ENCODE results near the gene SPOCK1. TPM values are rescaled to one million over a fixed set of nuclear protein-coding genes. Genes with fewer than 3 reads are reported as not detected.

Gene SPOCK1
- total and polyA plus RNA-seq, 10 donors = 0.50 to 17.0 (median 6.6) TPM

DNA sequence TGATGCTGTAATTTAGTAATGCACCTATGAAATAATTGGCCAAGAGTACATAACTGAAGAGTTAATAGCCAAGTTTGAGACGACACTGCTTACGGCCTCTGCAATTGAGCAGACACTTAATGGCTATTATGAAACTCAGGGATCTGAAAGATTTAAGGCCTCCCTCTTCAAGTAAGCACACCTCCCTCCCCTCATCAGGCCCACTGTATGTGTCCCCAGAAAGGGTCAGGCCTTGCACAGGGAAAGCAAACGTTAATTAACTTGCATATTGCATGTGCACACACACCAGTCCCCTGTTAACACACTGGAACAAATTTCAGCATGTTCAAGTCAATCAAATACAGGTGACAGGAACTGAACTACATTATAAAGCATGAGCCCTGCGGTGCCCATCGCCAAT lies 163.6 kb downstream of the SPOCK1 start:
- TF ChIP-seq, protein P1, sequence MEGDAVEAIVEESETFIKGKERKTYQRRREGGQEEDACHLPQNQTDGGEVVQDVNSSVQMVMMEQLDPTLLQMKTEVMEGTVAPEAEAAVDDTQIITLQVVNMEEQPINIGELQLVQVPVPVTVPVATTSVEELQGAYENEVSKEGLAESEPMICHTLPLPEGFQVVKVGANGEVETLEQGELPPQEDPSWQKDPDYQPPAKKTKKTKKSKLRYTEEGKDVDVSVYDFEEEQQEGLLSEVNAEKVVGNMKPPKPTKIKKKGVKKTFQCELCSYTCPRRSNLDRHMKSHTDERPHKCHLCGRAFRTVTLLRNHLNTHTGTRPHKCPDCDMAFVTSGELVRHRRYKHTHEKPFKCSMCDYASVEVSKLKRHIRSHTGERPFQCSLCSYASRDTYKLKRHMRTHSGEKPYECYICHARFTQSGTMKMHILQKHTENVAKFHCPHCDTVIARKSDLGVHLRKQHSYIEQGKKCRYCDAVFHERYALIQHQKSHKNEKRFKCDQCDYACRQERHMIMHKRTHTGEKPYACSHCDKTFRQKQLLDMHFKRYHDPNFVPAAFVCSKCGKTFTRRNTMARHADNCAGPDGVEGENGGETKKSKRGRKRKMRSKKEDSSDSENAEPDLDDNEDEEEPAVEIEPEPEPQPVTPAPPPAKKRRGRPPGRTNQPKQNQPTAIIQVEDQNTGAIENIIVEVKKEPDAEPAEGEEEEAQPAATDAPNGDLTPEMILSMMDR (IDR thresholded peaks at IDR 0.05 in 8 of 11, conservative IDR thresholded peaks at IDR 0.05 in 3 of 11) = no peak
- TF ChIP-seq POLR2A (IDR thresholded peaks at IDR 0.05) = no peak
- TF ChIP-seq POLR2AphosphoS5 (IDR thresholded peaks at IDR 0.05) = no peak
- H3K27ac ChIP-seq = no peak overlapping the region
- no peaks in the 10 kb centered on the region for H3K36me3 ChIP-seq
- DNase-seq = no peak
- H3K9me3 ChIP-seq = no peaks in the 10 kb centered on the region
- no peak overlapping the region for H3K4me3 ChIP-seq
- H3K27me3 ChIP-seq (replicated peaks in 1 of 7) = no peaks in the 10 kb centered on the region
- intact Hi-C loops (cut with DNase I; ENCODE audit: low total_unique reads) = no loop called here
- H3K4me1 ChIP-seq = no peaks in the 10 kb centered on the region
- WGBS, 5 donors = 80 to 90% (median 83%) methylated on average over 5 of the region's 5 CpGs

DNA sequence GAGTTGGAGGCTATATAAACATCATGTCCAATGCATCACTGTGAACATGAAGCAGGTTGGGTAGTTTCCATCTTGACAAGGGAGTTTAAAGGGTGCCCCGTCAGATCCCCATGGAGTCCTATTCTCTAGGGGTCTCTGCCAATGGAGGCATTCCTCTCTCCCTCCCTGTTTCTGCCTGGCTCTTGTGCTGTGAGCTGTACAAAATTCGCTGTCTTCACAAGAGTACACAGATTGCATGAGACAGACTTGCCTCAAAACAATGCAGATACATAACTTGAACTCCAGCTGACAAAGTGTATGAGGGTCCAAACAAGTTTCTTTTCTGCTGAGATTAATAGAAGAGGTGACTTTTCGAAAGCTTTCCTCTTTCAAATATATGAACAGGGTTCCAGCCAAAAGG lies 165.2 kb downstream of the SPOCK1 start:
- Histone ChIP-seq H3K27me3 (replicated peaks in 1 of 7) (no peaks in the 10 kb centered on the region), H3K4me3 (no peak overlapping the region), H3K27ac (no peak overlapping the region), H3K4me1 (no peaks in the 10 kb centered on the region), H3K36me3 (no peaks in the 10 kb centered on the region), H3K9me3 (no peaks in the 10 kb centered on the region)
- DNase-seq = no peak
- WGBS, 5 donors = 70 to 88% (median 79%) methylated on average over 3 of the region's 3 CpGs
- intact Hi-C loops (cut with DNase I; ENCODE audit: low total_unique reads) = no loop called here
- TF ChIP-seq POLR2AphosphoS5 (IDR thresholded peaks at IDR 0.05) (no peak), POLR2A (IDR thresholded peaks at IDR 0.05) (no peak)
- TF ChIP-seq, protein P1 (IDR thresholded peaks at IDR 0.05 in 8 of 11, conservative IDR thresholded peaks at IDR 0.05 in 3 of 11) = no peak

DNA sequence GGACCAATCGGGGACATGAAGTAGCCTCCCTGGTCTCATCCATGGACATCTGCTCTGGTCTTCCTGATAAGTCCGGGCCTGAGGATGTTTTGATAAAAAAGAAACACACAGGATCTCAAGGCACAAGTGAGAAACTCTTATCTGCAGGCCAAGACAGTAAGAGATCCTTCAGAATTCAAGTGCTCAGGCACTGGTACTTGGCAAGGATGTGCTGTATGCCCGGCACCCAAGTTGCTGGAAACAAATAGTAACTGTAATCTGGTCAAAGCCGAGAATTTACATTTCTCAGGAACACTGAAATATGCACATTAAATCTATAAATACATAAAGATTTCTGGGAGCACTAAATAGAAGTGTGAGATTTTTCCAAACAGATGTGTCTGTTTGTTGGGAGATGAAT lies 165.7 kb downstream of the SPOCK1 start:
- no peak for DNase-seq
- intact Hi-C loops (cut with DNase I; ENCODE audit: low total_unique reads) = no loop called here
- Histone ChIP-seq H3K36me3 (no peaks in the 10 kb centered on the region), H3K4me1 (no peaks in the 10 kb centered on the region), H3K4me3 (no peak overlapping the region), H3K27me3 (replicated peaks in 1 of 7) (no peaks in the 10 kb centered on the region), H3K27ac (no peak overlapping the region), H3K9me3 (no peaks in the 10 kb centered on the region)
- TF ChIP-seq POLR2AphosphoS5 (IDR thresholded peaks at IDR 0.05) (no peak), POLR2A (IDR thresholded peaks at IDR 0.05) (no peak)
- TF ChIP-seq, protein P1 (IDR thresholded peaks at IDR 0.05 in 8 of 11, conservative IDR thresholded peaks at IDR 0.05 in 3 of 11) = no peak
- WGBS, 5 donors = 75 to 84% (median 82%) methylated on average over 4 of the region's 4 CpGs

DNA sequence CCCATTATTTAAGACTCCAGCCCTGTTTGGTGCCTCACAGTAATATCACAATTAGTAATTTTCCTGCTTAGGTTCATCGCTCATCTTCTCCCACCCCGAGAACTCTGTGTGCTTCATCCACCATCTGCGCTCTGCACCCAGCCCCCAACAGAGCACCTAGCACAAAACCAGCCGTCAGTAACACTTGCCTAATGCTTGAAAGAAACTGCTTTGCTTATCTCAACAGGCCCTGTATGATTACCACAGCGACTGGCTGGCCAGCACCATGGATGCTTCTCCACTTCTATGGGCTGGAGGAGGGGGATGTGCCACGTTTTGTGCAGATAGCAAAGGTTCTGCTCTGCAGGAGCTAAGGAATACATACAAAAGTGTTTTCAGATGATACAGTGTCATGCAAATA lies 166.8 kb downstream of the SPOCK1 start:
- 66 to 79% (median 73%) methylated on average over 6 of the region's 6 CpGs for WGBS, 5 donors
- TF ChIP-seq POLR2AphosphoS5 (IDR thresholded peaks at IDR 0.05) = no peak
- TF ChIP-seq, protein P1 (IDR thresholded peaks at IDR 0.05 in 8 of 11, conservative IDR thresholded peaks at IDR 0.05 in 3 of 11) = no peak
- TF ChIP-seq POLR2A (IDR thresholded peaks at IDR 0.05) = no peak
- H3K27me3 ChIP-seq (replicated peaks in 1 of 7) = no peaks in the 10 kb centered on the region
- no peaks in the 10 kb centered on the region for H3K4me1 ChIP-seq
- no peak overlapping the region for H3K27ac ChIP-seq
- intact Hi-C loops (cut with DNase I; ENCODE audit: low total_unique reads) = no loop called here
- DNase-seq = no peak
- no peaks in the 10 kb centered on the region for H3K36me3 ChIP-seq
- no peak overlapping the region for H3K4me3 ChIP-seq
- no peaks in the 10 kb centered on the region for H3K9me3 ChIP-seq
